Liver (tissue), 3 donors: ENCODE measurements around the gene HUNK.

Experiments used
- ATF3 ChIP-seq: IDR thresholded peaks from 2 replicates; pipeline ENCODE4 v1.6.1; 2016; ENCODE audit warnings: antibody characterized with exemption
- CTCF ChIP-seq: fragments of 150-350 bp; IDR thresholded peaks from 2 replicates; pipeline ENCODE4 v1.5.1; 2017; ENCODE audit warnings: improper control_type of control experiment, low read depth, low read length; ENCODE audit not compliant: missing input control
- GABPA ChIP-seq, 2 donors: IDR thresholded peaks in 1 of 2; conservative IDR thresholded peaks in 1 of 2; 2 replicates each; pipeline ENCODE4 v1.6.1; 2016; ENCODE audit warnings: antibody characterized with exemption in 2 of 2, mild to moderate bottlenecking in 1 of 2, moderate library complexity in 1 of 2
- JUND ChIP-seq, 2 donors: IDR thresholded peaks; 2 replicates each; pipeline ENCODE4 v1.6.1; 2016; ENCODE audit warnings: antibody characterized with exemption in 2 of 2
- MAX ChIP-seq: IDR thresholded peaks from 2 replicates; pipeline ENCODE4 v1.6.1; 2016; ENCODE audit warnings: antibody characterized with exemption
- RAD21 ChIP-seq, 2 donors: IDR thresholded peaks; 2 replicates each; pipeline ENCODE4 v1.6.1; 2016; ENCODE audit warnings: antibody characterized with exemption in 2 of 2, mild to moderate bottlenecking in 2 of 2
- RXRA ChIP-seq, 2 donors: IDR thresholded peaks; 2 replicates each; pipeline ENCODE4 v1.6.1; 2017 to 2018; ENCODE audit warnings: antibody characterized with exemption in 2 of 2, mild to moderate bottlenecking in 1 of 2
- TAF1 ChIP-seq: conservative IDR thresholded peaks from 2 replicates; pipeline ENCODE4 v1.6.1; 2016; ENCODE audit warnings: antibody characterized with exemption, mild to moderate bottlenecking
- ZBTB33 ChIP-seq: IDR thresholded peaks from 2 replicates; pipeline ENCODE4 v1.6.1; 2016; ENCODE audit warnings: antibody characterized with exemption
- donor health status: healthy.
- donor health status: healthy.

- TF ChIP-seq JUND (IDR thresholded peaks at IDR 0.05) (no peak), CTCF (no peak), RAD21 (IDR thresholded peaks at IDR 0.05) (no peak), TAF1 (no peak), ATF3 (no peak), MAX (no peak), ZBTB33 (no peak), GABPA (IDR thresholded peaks at IDR 0.05 in 1 of 2, conservative IDR thresholded peaks at IDR 0.05 in 1 of 2) (no peak), RXRA (IDR thresholded peaks at IDR 0.05) (no peak)
These were observed 173.4 kb downstream of the HUNK start for GRCh38 chr21:32046191-32046590.
